C4-2B (cell line): ENCODE results near the gene CCDC196.

ENCODE experiments used
- ZFX ChIP-seq: fragments of 450-650 bp; IDR thresholded peaks from 2 replicates; pipeline ENCODE4 v1.6.1; 2017
- TF ChIP-seq, protein P1 (sequence below): fragments of 450-650 bp; conservative IDR thresholded peaks from 2 replicates; pipeline ENCODE4 v1.5.1; 2017; ENCODE audit warnings: mild to moderate bottlenecking

- TF ChIP-seq, protein P1, sequence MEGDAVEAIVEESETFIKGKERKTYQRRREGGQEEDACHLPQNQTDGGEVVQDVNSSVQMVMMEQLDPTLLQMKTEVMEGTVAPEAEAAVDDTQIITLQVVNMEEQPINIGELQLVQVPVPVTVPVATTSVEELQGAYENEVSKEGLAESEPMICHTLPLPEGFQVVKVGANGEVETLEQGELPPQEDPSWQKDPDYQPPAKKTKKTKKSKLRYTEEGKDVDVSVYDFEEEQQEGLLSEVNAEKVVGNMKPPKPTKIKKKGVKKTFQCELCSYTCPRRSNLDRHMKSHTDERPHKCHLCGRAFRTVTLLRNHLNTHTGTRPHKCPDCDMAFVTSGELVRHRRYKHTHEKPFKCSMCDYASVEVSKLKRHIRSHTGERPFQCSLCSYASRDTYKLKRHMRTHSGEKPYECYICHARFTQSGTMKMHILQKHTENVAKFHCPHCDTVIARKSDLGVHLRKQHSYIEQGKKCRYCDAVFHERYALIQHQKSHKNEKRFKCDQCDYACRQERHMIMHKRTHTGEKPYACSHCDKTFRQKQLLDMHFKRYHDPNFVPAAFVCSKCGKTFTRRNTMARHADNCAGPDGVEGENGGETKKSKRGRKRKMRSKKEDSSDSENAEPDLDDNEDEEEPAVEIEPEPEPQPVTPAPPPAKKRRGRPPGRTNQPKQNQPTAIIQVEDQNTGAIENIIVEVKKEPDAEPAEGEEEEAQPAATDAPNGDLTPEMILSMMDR, result no peak
- no peak for TF ChIP-seq ZFX
Measured at GRCh38 chr14:66490143-66491111, 4.3 kb downstream of the CCDC196 start.
